ENCODE measurements around the gene NGRN. TPM values are rescaled to one million over a fixed set of nuclear protein-coding genes. Genes with fewer than 3 reads are reported as not detected.

Gene NGRN
- total RNA-seq, 1 donor from 2014 or later = 34.1 TPM

GRCh38 chr15:90316139-90316538 lies 50.7 kb downstream of the NGRN start:
- ATAC-seq (ENCODE audit: low read depth) (no peak), DNase-seq (no peak)
- Mint-ChIP-seq H3K9me3 (no peaks in the 10 kb centered on the region), H3K4me1 (peaks cover 2% of the 10 kb centered on the region), H3K27ac (no peak overlapping the region), H3K36me3 (ENCODE audit: low read depth) (no peaks in the 10 kb centered on the region), H3K27me3 (peaks cover 2% of the 10 kb centered on the region), H3K4me3 (no peak overlapping the region)
- POLR2A ChIA-PET = interaction anchor here (0.7 kb wide), 1 partner anchor 28 kb away, joined by 8 read pairs; no protein-coding TSS in a partner anchor
- TF ChIP-seq, protein P1, sequence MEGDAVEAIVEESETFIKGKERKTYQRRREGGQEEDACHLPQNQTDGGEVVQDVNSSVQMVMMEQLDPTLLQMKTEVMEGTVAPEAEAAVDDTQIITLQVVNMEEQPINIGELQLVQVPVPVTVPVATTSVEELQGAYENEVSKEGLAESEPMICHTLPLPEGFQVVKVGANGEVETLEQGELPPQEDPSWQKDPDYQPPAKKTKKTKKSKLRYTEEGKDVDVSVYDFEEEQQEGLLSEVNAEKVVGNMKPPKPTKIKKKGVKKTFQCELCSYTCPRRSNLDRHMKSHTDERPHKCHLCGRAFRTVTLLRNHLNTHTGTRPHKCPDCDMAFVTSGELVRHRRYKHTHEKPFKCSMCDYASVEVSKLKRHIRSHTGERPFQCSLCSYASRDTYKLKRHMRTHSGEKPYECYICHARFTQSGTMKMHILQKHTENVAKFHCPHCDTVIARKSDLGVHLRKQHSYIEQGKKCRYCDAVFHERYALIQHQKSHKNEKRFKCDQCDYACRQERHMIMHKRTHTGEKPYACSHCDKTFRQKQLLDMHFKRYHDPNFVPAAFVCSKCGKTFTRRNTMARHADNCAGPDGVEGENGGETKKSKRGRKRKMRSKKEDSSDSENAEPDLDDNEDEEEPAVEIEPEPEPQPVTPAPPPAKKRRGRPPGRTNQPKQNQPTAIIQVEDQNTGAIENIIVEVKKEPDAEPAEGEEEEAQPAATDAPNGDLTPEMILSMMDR (IDR thresholded peaks at IDR 0.05) = no peak
- intact Hi-C loops (cut with micrococcal nuclease) = no loop called here
- CTCF ChIA-PET = interaction anchor here (1.7 kb wide), 1 partner anchor 11 kb away, joined by 4 read pairs; no protein-coding TSS in a partner anchor

DNA sequence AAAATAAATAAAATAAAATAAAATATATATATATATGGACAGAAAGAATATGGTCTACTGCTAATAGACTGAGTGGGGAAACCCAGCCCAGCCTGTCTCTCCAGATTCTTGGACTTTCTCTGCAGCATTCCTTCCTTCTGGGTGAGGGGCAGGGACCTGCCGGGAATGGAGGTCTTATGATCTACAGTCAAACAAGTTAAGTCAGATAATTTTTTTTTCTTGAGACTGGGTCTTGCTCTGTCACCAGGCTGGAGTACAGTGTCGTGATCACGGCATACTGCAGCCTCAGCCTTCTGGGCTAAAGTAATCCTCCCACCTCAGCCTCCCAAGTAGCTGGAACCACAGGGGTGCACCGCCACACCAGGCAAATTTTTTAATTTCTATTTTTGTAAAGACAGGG lies 53.1 kb downstream of the NGRN start:
- H3K4me1 Mint-ChIP-seq = peaks cover 2% of the 10 kb centered on the region
- H3K36me3 Mint-ChIP-seq (ENCODE audit: low read depth) = no peaks in the 10 kb centered on the region
- ATAC-seq (ENCODE audit: low read depth) (no peak), DNase-seq (no peak)
- CTCF ChIA-PET = interaction anchor here (1.1 to 5.1 kb wide), 6 partner anchors 8 to 953 kb away, joined by 3 to 77 read pairs (median 16); no protein-coding TSS in a partner anchor
- TF ChIP-seq, protein P1 (IDR thresholded peaks at IDR 0.05) = no peak
- no peak overlapping the region for H3K27ac Mint-ChIP-seq
- H3K27me3 Mint-ChIP-seq = peaks cover under 1% of the 10 kb centered on the region
- H3K4me3 Mint-ChIP-seq = no peak overlapping the region
- no peaks in the 10 kb centered on the region for H3K9me3 Mint-ChIP-seq
- intact Hi-C loops (cut with micrococcal nuclease) = no loop called here
- POLR2A ChIA-PET = interaction anchor here (0.6 kb wide), 1 partner anchor 281 kb away, joined by 3 read pairs; no protein-coding TSS in a partner anchor

DNA sequence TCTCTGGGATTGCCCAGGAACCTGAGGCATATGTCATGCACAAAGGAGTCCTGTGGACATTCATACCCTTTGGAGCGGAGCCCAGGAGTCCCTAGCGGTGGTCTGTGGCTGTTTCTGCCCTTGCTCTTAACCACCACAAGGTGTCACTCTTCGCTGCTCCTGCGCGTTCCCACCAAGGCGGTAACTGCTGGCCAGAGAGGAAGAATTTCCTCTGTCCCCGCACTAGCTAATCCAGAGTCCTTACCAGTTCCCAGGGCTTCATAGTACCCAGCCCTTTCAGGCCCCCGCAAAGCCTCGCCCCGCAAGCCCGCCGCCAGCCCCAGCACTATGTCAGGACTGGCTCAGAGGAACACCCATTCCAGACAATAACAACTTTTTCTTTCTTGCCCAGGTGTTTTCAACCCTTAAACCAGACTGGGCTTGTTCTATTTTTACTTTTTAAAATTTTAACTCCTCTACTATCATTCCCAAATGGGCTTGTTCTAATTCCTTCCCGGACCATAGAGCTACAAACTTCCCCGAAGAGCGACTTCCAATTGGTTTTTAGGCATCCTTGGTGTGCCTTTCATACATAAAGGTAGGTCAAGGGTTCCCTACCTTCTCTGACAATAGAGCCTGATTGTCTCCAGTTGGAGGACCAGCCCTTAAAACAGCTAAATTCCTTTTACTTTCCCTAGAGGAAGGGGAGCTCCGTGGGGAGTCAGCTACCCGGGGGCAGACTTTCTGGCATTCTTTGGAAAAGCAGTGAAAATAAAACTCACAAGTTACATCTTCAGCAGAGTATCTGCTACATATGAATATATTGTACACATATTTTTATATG lies 54.8 kb downstream of the NGRN start:
- H3K4me1 Mint-ChIP-seq = peaks cover 2% of the 10 kb centered on the region
- H3K4me3 Mint-ChIP-seq = peak overlapping the region; percentile 5
- H3K27ac Mint-ChIP-seq = no peak overlapping the region
- H3K36me3 Mint-ChIP-seq (ENCODE audit: low read depth) = no peaks in the 10 kb centered on the region
- CTCF ChIA-PET = interaction anchor here (0.6 to 5.1 kb wide), 41 partner anchors 9 to 951 kb away, joined by 3 to 77 read pairs (median 4); partner anchors contain the start of genes HDDC3 and UNC45A
- POLR2A ChIA-PET = no interaction called here
- DNase-seq (peak; percentile 42), ATAC-seq (ENCODE audit: low read depth) (peak; percentile 100)
- H3K27me3 Mint-ChIP-seq = no peaks in the 10 kb centered on the region
- no peaks in the 10 kb centered on the region for H3K9me3 Mint-ChIP-seq
- intact Hi-C loops (cut with micrococcal nuclease) = loop anchor here (1.0 to 5.0 kb wide), 7 partner anchors 112 to 729 kb away; partner anchors contain the start of gene UNC45A
- TF ChIP-seq, protein P1 (IDR thresholded peaks at IDR 0.05) = no peak

DNA sequence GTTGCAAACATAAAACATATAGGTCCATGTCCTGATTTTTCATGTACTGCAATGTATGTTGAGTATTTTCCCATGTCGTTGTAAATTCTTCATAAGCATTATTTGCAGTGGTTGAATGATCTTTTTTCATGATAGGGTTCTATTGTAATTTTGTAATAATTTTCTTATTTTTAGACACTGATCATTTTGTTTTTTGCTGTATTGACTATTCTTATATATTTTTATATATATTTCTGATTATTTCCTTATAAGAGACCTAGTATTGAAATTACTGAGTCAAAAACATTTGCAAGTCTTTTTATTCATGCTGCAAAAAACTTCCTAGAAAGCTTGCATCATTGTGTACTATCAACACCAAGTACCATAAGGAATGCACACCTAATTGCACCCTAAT lies 55.4 kb downstream of the NGRN start:
- Mint-ChIP-seq H3K4me1 (peaks cover 2% of the 10 kb centered on the region), H3K36me3 (ENCODE audit: low read depth) (no peaks in the 10 kb centered on the region), H3K9me3 (no peaks in the 10 kb centered on the region), H3K27me3 (no peaks in the 10 kb centered on the region), H3K4me3 (no peak overlapping the region), H3K27ac (no peak overlapping the region)
- intact Hi-C loops (cut with micrococcal nuclease) = loop anchor here (1.0 to 5.0 kb wide), 7 partner anchors 111 to 728 kb away; partner anchors contain the start of gene UNC45A
- ChIA-PET POLR2A (no interaction called here), CTCF (interaction anchor here (0.7 to 5.1 kb wide), 21 partner anchors 8 to 712 kb away, joined by 3 to 77 read pairs (median 4); no protein-coding TSS in a partner anchor)
- DNase-seq (no peak), ATAC-seq (ENCODE audit: low read depth) (no peak)
- TF ChIP-seq, protein P1 (IDR thresholded peaks at IDR 0.05) = no peak

Other genes starting within 250 kb of the NGRN start
- 49.1 and 51.2 TPM in 2 replicates for gene IDH2, start 163.2 kb upstream of the NGRN start, total RNA-seq
- gene SEMA4B, start 64.3 kb upstream of the NGRN start, total RNA-seq = 68.1 and 85.1 TPM in 2 replicates
- 96.6 and 105 TPM in 2 replicates for gene CIB1, start 31.7 kb upstream of the NGRN start, total RNA-seq
- 6.1 and 6.2 TPM in 2 replicates for gene GDPGP1, start 31.5 kb upstream of the NGRN start, total RNA-seq
- gene TTLL13, start 16.1 kb upstream of the NGRN start, total RNA-seq = 0.49 and 2.2 TPM in 2 replicates
- 1.3 and 2.9 TPM in 2 replicates for gene ZNF774, start 86.6 kb downstream of the NGRN start, total RNA-seq
- gene IQGAP1, start 122.6 kb downstream of the NGRN start, total RNA-seq = 187 and 227 TPM in 2 replicates